Vagina (tissue), 2 donors: ENCODE measurements around the gene ACOXL.

Source experiments
- POLR2AphosphoS5 ChIP-seq, 2 donors: sonication (generic); formaldehyde crosslinking; IDR thresholded peaks; one replicate each; pipeline ENCODE4 v1.9.0; 2017; ENCODE audit warnings: antibody characterized with exemption in 2 of 2, mild to moderate bottlenecking in 2 of 2, low read depth in 1 of 2; ENCODE audit not compliant: insufficient read depth in 1 of 2
- TF ChIP-seq, protein P1 (sequence below), 3 experiments: fragments of 450-650 bp in 2 of 3; fragments of 200-600 bp in 1 of 3; sonication (generic) in 1 of 3; IDR thresholded peaks; one replicate each; pipeline ENCODE4 v1.5.1; 2017 to 2019; ENCODE audit warnings: antibody characterized with exemption in 3 of 3, mild to moderate bottlenecking in 2 of 3, moderate library complexity in 2 of 3

GRCh38 chr2:110751642-110752041, 19.3 kb downstream of the ACOXL start:
- TF ChIP-seq POLR2AphosphoS5 (IDR thresholded peaks at IDR 0.05; ENCODE audit: insufficient read depth in 1 of 2, low read depth in 1 of 2) = no peak
- TF ChIP-seq, protein P1, sequence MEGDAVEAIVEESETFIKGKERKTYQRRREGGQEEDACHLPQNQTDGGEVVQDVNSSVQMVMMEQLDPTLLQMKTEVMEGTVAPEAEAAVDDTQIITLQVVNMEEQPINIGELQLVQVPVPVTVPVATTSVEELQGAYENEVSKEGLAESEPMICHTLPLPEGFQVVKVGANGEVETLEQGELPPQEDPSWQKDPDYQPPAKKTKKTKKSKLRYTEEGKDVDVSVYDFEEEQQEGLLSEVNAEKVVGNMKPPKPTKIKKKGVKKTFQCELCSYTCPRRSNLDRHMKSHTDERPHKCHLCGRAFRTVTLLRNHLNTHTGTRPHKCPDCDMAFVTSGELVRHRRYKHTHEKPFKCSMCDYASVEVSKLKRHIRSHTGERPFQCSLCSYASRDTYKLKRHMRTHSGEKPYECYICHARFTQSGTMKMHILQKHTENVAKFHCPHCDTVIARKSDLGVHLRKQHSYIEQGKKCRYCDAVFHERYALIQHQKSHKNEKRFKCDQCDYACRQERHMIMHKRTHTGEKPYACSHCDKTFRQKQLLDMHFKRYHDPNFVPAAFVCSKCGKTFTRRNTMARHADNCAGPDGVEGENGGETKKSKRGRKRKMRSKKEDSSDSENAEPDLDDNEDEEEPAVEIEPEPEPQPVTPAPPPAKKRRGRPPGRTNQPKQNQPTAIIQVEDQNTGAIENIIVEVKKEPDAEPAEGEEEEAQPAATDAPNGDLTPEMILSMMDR (IDR thresholded peaks at IDR 0.05) = no peak
